ENCODE measurements around the gene MARCHF10.

GRCh38 chr17:62757500-62757951, 50.6 kb downstream of the MARCHF10 start:
- no peak for TF ChIP-seq EZH2 (IDR thresholded peaks at IDR 0.05; ENCODE audit: insufficient read depth, poor library complexity, severe bottlenecking)
- no peak for TF ChIP-seq EZH2phosphoT487 (IDR thresholded peaks at IDR 0.05; ENCODE audit: insufficient read depth, low read depth)
